Measurements from ENCODE around the gene AKAP6. TPM values are rescaled to one million over a fixed set of nuclear protein-coding genes. Genes with fewer than 3 reads are reported as not detected.

Gene AKAP6
- total RNA-seq, 1 donor from 2014 or later, result 0.53 TPM

DNA sequence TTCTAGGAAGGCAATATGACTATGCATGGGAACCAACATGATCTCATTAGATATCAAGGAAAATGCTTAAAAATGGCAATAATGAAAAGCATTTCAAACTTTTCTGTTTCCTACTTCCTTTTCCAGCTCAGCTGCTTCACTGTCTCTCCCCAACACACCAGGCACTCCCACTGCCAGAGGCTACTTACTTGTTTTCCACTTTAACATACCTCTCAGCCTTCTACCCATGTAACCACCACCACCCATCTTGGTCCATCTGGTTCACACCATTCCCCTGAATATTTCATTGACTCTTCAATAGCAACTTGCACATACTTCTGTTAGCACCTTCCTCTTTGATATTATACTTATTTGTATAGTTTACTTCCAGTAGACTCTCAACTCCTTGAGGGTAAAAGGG lies 441.3 kb downstream of the AKAP6 start:
- no peak for ATAC-seq (ENCODE audit: low read depth)
- H3K27ac Mint-ChIP-seq, result no peak overlapping the region
- H3K27me3 Mint-ChIP-seq, result no peaks in the 10 kb centered on the region
- TF ChIP-seq CTCF (IDR thresholded peaks at IDR 0.05), result no peak
- no peaks in the 10 kb centered on the region for H3K9me3 Mint-ChIP-seq
- CTCF ChIA-PET, result no interaction called here
- no peaks in the 10 kb centered on the region for H3K4me1 Mint-ChIP-seq
- POLR2A ChIA-PET, result no interaction called here
- no peak for DNase-seq
- intact Hi-C loops (cut with micrococcal nuclease), result no loop called here
- no peaks in the 10 kb centered on the region for H3K36me3 Mint-ChIP-seq (ENCODE audit: low read depth)
- H3K4me3 Mint-ChIP-seq, result no peak overlapping the region

DNA sequence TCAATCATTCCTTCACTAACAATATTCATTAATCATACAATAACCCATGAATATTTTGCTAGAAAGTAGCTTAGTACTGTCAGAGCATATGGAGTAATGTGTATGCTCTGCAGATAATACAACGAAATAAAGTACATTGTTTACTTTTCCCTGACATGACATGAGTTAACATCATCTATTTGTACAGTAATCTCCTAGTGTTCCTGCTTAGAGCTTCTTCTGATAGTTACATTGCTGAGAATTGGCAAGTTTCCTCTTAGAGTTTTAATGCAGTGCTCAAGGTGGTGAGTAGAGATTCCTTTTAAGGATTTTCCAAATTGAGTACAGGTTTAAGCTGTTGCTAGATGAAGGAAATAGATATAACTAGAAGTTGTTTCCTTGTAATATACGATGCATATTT lies 445.1 kb downstream of the AKAP6 start:
- Mint-ChIP-seq H3K27me3 (no peaks in the 10 kb centered on the region), H3K4me1 (no peaks in the 10 kb centered on the region), H3K4me3 (no peak overlapping the region), H3K27ac (no peak overlapping the region), H3K9me3 (no peaks in the 10 kb centered on the region), H3K36me3 (ENCODE audit: low read depth) (no peaks in the 10 kb centered on the region)
- POLR2A ChIA-PET, result no interaction called here
- CTCF ChIA-PET, result no interaction called here
- ATAC-seq (ENCODE audit: low read depth) (no peak), DNase-seq (no peak)
- no peak for TF ChIP-seq CTCF (IDR thresholded peaks at IDR 0.05)
- intact Hi-C loops (cut with micrococcal nuclease), result no loop called here

DNA sequence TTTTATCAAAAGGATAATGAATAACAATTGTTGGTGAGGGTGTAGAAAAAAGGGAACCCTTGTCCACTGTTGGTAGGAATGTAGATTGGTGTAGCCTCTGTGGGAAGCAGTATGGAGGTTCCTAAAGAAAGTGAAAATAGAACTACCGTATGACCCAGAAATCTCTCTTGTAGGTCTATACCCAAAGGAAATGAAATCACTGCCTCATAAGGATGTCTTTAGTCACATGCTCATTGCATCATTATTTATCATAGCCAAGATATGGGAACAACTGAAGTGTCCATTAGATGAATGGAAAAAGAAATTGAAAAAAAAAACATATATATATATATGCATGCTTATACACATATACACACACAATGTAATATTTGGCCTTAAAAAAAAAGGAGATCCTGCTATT lies 450.7 kb downstream of the AKAP6 start:
- Mint-ChIP-seq H3K36me3 (ENCODE audit: low read depth) (no peaks in the 10 kb centered on the region), H3K9me3 (no peaks in the 10 kb centered on the region), H3K27ac (no peak overlapping the region), H3K4me1 (no peaks in the 10 kb centered on the region), H3K4me3 (no peak overlapping the region), H3K27me3 (no peaks in the 10 kb centered on the region)
- intact Hi-C loops (cut with micrococcal nuclease), result no loop called here
- ATAC-seq (ENCODE audit: low read depth), result no peak
- ChIA-PET CTCF (no interaction called here), POLR2A (no interaction called here)
- no peak for TF ChIP-seq CTCF (IDR thresholded peaks at IDR 0.05)
- no peak for DNase-seq

DNA sequence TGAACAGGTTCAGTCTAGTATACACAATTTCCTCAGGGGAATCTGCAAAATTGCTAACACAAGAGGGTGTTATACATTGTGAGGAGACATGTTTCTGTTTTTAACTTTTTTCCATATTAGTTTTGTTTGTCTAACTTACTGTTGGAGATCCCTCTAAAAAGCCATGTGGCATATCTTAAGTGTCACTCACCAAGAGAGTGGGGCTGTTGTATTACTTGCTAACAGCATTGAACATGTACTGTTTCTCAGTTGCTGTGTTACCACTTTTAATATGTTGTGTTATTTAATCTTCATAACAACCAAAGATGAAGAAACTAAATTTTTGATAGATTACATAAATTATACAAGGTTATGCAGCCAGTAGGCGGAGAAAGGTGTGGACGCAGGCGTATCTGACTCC lies 455.3 kb downstream of the AKAP6 start:
- H3K27ac Mint-ChIP-seq, result no peak overlapping the region
- intact Hi-C loops (cut with micrococcal nuclease), result no loop called here
- ChIA-PET CTCF (no interaction called here), POLR2A (no interaction called here)
- H3K9me3 Mint-ChIP-seq, result peaks cover 2% of the 10 kb centered on the region
- no peaks in the 10 kb centered on the region for H3K27me3 Mint-ChIP-seq
- DNase-seq (no peak), ATAC-seq (ENCODE audit: low read depth) (no peak)
- no peak overlapping the region for H3K4me3 Mint-ChIP-seq
- no peak for TF ChIP-seq CTCF (IDR thresholded peaks at IDR 0.05)
- no peaks in the 10 kb centered on the region for H3K36me3 Mint-ChIP-seq (ENCODE audit: low read depth)
- no peaks in the 10 kb centered on the region for H3K4me1 Mint-ChIP-seq

GRCh38 chr14:32785585-32785984 lies 456.5 kb downstream of the AKAP6 start:
- Mint-ChIP-seq H3K27me3 (no peaks in the 10 kb centered on the region), H3K27ac (no peak overlapping the region), H3K4me1 (no peaks in the 10 kb centered on the region), H3K36me3 (ENCODE audit: low read depth) (no peaks in the 10 kb centered on the region), H3K4me3 (no peak overlapping the region), H3K9me3 (peaks cover 8% of the 10 kb centered on the region)
- TF ChIP-seq CTCF (IDR thresholded peaks at IDR 0.05), result no peak
- DNase-seq (no peak), ATAC-seq (ENCODE audit: low read depth) (no peak)
- intact Hi-C loops (cut with micrococcal nuclease), result no loop called here
- POLR2A ChIA-PET, result no interaction called here
- CTCF ChIA-PET, result no interaction called here
